Natural killer cell treated with Interleukin-12 subunit alpha and Interleukin-12 subunit beta and Interleukin-15 and Interleukin-18, amount 100 ng/mL, for 72 hours (primary cell): ENCODE data around the gene PITHD1. TPM values are rescaled to one million over a fixed set of nuclear protein-coding genes. Genes with fewer than 3 reads are reported as not detected.
A peak's percentile ranks its signal among the peaks of the same experiment; 100 is the strongest.
"Not testable (repeated sequence)": the region's sequence is repeated elsewhere in the genome, so short reads cannot be mapped to it uniquely, and the experiment has no call there.

Source experiments
- ATAC-seq, 2 donors: fragments of 150-1000 bp; cut with Tn5 transposase in 1 of 2; sonication (Bioruptor Pico), chemical (Tn5 transposase) in 1 of 2; 2 replicates each; pipeline ENCODE4 v1.10.0; 2021
- DNase-seq: peaks from one replicate; pipeline ENCODE4 v3.0.0; 2022; ENCODE audit warnings: low spot score
- H3K27ac Mint-ChIP-seq, 2 donors: 1 replicate in 1 of 2; 2 replicates in 1 of 2; pipeline ENCODE4 v1.8.0; 2022; ENCODE audit warnings: mixed read lengths in 2 of 2, mild to moderate bottlenecking in 1 of 2, moderate library complexity in 1 of 2
- H3K27me3 Mint-ChIP-seq, 2 donors: 1 replicate in 1 of 2; 2 replicates in 1 of 2; pipeline ENCODE4 v1.8.0; 2022; ENCODE audit warnings: mixed read lengths in 2 of 2
- H3K36me3 Mint-ChIP-seq: one replicate; pipeline ENCODE4 v1.8.0; 2022; ENCODE audit warnings: mixed read lengths
- H3K4me1 Mint-ChIP-seq, 2 donors: 1 replicate in 1 of 2; 2 replicates in 1 of 2; pipeline ENCODE4 v1.8.0; 2022; ENCODE audit warnings: low read depth in 2 of 2, mixed read lengths in 2 of 2, mild to moderate bottlenecking in 1 of 2
- H3K4me3 Mint-ChIP-seq: one replicate; pipeline ENCODE4 v1.8.0; 2022; ENCODE audit warnings: mixed read lengths
- H3K9me3 Mint-ChIP-seq: 2 replicates; pipeline ENCODE4 v1.8.0; 2022; ENCODE audit warnings: mixed read lengths
- total RNA-seq, 2 donors: library from RNA; stranded (reverse); gene quantifications; one replicate each; pipeline ENCODE4 v1.2.3, GENCODE V29; 2022

Gene PITHD1
- total RNA-seq, 2 donors from 2014 or later: 68.6 to 77.7 TPM

DNA sequence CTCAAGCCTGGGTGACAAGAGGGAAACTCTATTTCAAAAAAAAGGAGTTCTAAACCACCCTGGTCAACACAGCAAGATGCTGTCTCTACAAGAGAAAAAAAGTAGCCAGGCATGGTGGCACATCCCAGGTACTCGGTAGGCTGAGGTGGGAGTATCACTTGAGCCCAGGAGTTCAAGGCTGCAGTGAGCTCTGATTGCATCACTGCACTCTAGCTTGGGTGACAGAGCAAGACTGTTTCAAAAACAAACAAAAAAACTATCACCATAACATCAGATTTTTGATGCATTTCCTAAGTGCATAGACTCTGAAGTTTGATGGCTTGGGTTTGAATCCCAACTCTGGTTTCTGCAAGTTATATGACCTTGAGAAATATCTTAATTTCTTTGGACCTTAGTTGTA is 25.3 kb upstream of the PITHD1 start:
- no peaks in the 10 kb centered on the region for H3K27me3 Mint-ChIP-seq

DNA sequence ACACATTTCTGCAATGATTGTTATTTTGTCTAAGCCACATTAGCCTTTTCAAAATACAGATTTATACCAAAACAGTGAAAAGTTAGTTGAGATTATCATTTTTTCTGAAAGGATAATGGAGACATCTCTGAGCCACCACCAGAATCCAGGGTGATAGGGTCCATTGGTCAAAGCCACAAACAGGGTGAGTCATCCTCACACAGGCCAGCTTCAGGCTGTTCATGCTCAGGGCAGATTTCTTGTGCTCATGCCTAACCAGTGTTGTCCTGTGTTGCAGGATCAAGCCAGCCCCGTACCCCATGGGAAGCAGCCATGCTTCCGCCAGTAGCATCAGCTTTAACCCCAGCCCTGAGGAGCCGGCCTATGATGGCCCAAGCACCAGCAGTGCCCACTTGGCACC is 21.5 kb upstream of the PITHD1 start:
- H3K27me3 Mint-ChIP-seq: no peaks in the 10 kb centered on the region

More for the DNA sequence above, 25.3 kb upstream of the PITHD1 start:
- DNase-seq: no peak
- Mint-ChIP-seq H3K4me3 (no peak overlapping the region), H3K9me3 (no peaks in the 10 kb centered on the region), H3K4me1 (peaks cover 20 to 24% of the 10 kb centered on the region in 2 donors), H3K36me3 (peaks cover 38% of the 10 kb centered on the region), H3K27ac (no peak overlapping the region)
- ATAC-seq: no peak

DNA sequence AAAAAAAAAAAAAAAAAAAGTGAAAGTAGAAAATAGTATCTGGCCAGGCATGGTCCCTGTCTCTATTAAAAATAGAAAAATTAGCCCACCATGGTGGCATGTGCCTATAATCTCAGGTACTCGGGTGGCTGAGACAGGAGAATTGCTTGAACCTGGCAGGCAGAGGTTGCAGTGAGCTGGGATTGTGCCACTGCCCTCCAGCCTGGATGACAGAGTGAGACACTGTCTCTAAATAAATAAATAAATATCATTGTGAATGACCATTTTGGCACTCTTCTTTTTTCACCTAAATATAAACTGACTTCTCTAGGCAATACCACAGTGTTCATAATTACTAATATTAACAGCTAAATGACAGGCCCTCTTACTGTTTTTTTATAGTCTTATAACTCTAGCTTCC is 20.4 kb upstream of the PITHD1 start:
- DNase-seq (no peak), ATAC-seq (no peak)
- H3K9me3 Mint-ChIP-seq: no peaks in the 10 kb centered on the region
- peaks cover 0 to 3% of the 10 kb centered on the region in 2 donors for H3K4me1 Mint-ChIP-seq
- H3K4me3 Mint-ChIP-seq: no peak overlapping the region
- no peaks in the 10 kb centered on the region for H3K27me3 Mint-ChIP-seq
- peaks cover 29% of the 10 kb centered on the region for H3K36me3 Mint-ChIP-seq
- no peak overlapping the region for H3K27ac Mint-ChIP-seq

More for the DNA sequence above, 21.5 kb upstream of the PITHD1 start:
- DNase-seq (no peak), ATAC-seq (no peak)
- no peak overlapping the region for H3K27ac Mint-ChIP-seq
- H3K36me3 Mint-ChIP-seq: peaks cover 31% of the 10 kb centered on the region
- H3K4me1 Mint-ChIP-seq: peaks cover 0 to 3% of the 10 kb centered on the region in 2 donors
- no peak overlapping the region for H3K4me3 Mint-ChIP-seq
- no peaks in the 10 kb centered on the region for H3K9me3 Mint-ChIP-seq

DNA sequence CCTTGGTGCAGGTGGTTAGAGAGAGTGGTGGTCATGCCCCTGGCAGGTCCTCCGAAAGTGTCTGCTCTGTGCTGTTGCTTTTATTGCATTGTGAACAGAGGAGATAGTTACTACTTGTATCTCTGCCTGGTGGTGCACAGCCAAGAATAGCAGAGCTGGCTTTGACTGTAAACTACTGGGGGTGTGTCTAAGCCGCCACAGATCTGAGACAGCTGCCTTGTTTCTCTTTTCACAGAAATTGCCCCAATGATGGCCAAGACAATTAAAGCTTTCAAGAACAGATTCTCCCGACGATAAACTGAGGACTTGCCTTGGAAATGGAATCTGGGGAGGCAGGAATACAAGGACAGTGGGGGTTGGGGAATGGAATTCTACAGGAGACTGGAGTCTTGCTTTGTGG is 18.9 kb upstream of the PITHD1 start:
- ATAC-seq: no peak
- Mint-ChIP-seq H3K36me3 (peaks cover 17% of the 10 kb centered on the region), H3K27ac (no peak overlapping the region), H3K9me3 (no peaks in the 10 kb centered on the region), H3K4me1 (peaks cover 0 to 3% of the 10 kb centered on the region in 2 donors), H3K4me3 (no peak overlapping the region), H3K27me3 (no peaks in the 10 kb centered on the region)
- DNase-seq: no peak

DNA sequence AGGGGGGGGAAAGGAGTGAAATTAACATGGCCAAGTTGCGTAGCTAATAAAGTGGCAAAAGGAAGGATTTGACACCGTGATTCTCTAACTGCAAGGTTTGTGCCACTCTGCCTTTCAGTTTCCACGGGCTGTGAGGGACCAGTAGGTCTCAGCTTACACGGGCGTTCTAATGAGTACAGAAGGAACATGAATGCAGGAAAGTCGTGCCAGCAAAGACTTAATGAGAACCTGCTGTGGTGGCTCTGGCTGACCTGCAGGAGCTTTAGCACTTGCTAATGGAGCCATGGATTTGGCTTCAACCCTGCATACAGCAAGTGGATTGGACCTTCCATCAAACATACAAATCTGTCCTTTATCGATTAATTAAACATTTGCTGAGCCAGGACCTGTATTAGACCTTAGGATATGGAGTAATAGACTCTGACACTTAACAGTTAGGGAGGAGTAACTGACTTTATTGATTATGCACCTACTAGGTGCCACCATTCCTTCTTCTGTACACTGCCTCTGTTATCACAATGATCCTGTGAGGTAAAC is 15.1 kb upstream of the PITHD1 start:
- Mint-ChIP-seq H3K27me3 (no peaks in the 10 kb centered on the region), H3K27ac (no peak overlapping the region), H3K36me3 (peaks cover 5% of the 10 kb centered on the region), H3K4me3 (no peak overlapping the region), H3K4me1 (peaks cover 0 to 3% of the 10 kb centered on the region in 2 donors), H3K9me3 (no peaks in the 10 kb centered on the region)
- no peak for DNase-seq
- ATAC-seq: no peak

DNA sequence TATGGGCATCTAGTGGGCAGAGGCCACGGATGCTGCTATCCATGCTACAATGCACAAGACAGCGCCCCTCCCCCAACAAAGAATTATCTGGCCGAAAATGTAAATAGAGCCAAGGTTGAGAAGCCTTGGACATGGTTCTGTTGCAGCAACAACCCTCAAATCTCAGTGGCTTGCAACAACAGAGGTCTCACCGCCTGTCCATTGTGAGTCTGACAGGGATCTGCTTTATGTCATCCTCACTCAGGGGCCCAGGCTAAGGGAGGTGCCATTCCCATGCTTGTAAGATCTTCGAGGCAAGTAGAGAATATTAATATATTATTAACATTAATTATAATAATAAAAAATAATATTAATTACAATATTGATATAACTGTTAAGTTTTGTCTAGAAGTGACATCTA is 9.5 kb upstream of the PITHD1 start:
- DNase-seq (no peak), ATAC-seq (no peak)
- Mint-ChIP-seq H3K36me3 (no peaks in the 10 kb centered on the region), H3K27me3 (no peaks in the 10 kb centered on the region), H3K27ac (no peak overlapping the region), H3K4me1 (no peaks in the 10 kb centered on the region), H3K4me3 (no peak overlapping the region), H3K9me3 (no peaks in the 10 kb centered on the region)

DNA sequence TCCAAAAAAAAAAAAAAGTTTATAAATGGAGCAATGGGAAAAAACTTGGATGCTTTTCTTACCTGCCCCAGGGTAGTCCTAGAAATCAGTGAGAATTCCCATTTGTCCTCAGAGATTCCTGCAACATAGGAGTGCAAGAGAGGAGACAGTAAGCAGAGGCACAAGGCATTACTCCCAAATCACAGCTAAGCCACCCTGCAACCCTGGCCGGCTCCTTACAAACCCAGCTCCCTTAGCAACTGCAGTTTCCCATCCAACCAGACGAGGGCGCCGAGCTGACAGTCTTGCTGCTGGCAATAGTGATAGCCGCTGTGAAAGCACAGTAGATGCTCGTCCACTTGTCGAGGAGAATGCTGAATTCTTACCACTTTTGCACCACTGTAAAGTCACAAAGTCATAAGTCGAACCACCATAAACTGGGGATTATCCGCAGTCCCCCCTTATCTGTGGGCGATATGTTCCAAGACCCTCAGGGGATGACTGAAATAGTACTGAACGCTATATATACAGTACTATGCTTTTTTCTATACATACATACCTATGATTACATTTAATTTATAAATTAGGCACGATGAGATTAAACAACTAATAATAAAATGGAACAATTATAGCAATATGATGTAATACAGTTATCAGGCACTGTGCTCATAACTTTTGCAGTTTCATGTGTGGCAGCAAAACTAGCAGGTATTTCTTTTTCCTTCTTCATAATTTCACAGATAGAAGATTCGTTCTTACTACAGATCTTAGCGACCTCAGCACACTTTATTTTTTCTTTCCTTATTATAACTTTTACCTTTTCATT is 6.0 kb upstream of the PITHD1 start:
- DNase-seq (peak; percentile 88), ATAC-seq (peak; percentile 88 to 93)
- no peaks in the 10 kb centered on the region for H3K9me3 Mint-ChIP-seq
- no peaks in the 10 kb centered on the region for H3K27me3 Mint-ChIP-seq
- peaks cover 4 to 7% of the 10 kb centered on the region in 2 donors for H3K4me1 Mint-ChIP-seq
- no peak overlapping the region for H3K27ac Mint-ChIP-seq
- H3K36me3 Mint-ChIP-seq: no peaks in the 10 kb centered on the region
- H3K4me3 Mint-ChIP-seq: no peak overlapping the region

DNA sequence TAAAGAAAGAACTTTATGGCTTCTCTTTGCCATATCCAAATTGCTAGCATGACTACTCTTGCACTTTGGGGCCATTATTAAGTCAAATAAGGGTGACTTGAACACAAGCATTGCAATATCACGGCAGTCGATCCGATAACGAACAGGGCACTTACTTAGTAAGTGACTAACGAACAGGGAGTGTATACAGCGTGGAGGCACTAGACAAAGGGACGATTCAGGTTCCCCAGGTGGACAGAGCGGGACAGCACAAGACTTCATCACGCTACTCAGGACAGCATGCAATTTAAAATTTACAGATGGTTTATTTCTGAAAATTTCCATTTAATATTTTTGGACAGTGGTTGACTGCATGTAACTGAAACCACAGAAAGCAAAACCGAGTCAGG is 5.4 kb upstream of the PITHD1 start:
- H3K4me3 Mint-ChIP-seq: no peak overlapping the region

DNA sequence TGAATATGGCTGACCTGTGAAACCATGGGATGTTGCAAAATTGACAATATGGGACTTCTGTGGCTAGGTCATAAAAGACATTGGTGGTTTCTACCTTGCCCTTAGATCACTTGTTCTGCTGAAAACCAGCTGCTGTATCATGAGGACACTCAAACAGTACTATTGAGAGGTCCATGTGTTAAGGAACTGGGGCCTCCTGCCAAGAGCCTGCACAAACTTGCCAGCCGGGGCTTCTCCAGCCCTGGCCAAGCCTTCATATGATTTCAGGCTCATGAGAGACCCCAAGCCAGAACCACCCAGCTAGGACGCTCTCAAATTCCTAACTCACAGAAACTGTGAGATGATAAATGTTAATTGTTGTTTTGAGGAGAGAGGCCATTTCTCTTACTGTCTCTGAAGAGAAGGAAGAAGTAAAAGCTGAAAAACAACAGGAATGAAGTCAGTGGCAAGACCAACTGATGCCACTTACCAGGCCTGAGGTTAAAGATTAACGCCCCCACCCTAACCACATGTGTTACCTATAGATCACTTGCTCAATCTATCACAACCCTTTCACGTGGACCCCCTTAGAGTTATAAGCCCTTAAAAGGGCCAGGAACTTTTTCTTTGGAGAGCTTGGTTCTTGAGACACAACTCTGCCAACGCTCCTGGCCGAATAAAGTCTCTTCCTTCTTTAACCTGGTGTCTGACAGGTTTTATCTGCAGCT is 3.9 kb upstream of the PITHD1 start:
- no peaks in the 10 kb centered on the region for H3K27me3 Mint-ChIP-seq
- no peak overlapping the region for H3K4me3 Mint-ChIP-seq
- peaks cover 8 to 14% of the 10 kb centered on the region in 2 donors for H3K4me1 Mint-ChIP-seq
- H3K27ac Mint-ChIP-seq: no peak overlapping the region
- no peaks in the 10 kb centered on the region for H3K36me3 Mint-ChIP-seq
- no peaks in the 10 kb centered on the region for H3K9me3 Mint-ChIP-seq
- no peak for DNase-seq
- ATAC-seq: no peak

More for the DNA sequence above, 5.4 kb upstream of the PITHD1 start:
- ATAC-seq: no peak
- DNase-seq: no peak
- Mint-ChIP-seq H3K9me3 (no peaks in the 10 kb centered on the region), H3K4me1 (peaks cover 4 to 7% of the 10 kb centered on the region in 2 donors), H3K27me3 (no peaks in the 10 kb centered on the region), H3K36me3 (no peaks in the 10 kb centered on the region), H3K27ac (no peak overlapping the region)

DNA sequence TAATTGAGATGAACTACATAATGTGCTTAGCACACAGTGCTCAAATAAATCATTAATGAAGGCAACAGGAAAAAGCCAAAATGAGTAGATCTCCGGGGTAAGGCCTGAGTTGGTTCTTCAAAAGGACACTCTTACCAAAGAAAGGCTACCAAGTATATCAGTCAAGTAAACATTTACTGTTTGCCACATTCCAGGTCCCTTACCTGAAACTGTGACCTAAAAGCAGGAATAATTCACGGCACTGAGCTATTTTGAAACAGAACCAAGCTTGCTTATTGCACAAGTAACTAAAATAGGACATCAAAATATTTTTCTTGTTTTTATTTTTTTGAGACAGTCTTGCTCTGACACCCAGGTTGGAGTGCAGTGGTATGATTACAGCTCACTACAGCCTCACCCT is 2.0 kb upstream of the PITHD1 start:
- Mint-ChIP-seq H3K4me1 (peaks cover 19 to 23% of the 10 kb centered on the region in 2 donors), H3K36me3 (no peaks in the 10 kb centered on the region), H3K9me3 (no peaks in the 10 kb centered on the region), H3K27me3 (no peaks in the 10 kb centered on the region), H3K4me3 (no peak overlapping the region), H3K27ac (no peak overlapping the region)
- ATAC-seq: no peak
- no peak for DNase-seq

DNA sequence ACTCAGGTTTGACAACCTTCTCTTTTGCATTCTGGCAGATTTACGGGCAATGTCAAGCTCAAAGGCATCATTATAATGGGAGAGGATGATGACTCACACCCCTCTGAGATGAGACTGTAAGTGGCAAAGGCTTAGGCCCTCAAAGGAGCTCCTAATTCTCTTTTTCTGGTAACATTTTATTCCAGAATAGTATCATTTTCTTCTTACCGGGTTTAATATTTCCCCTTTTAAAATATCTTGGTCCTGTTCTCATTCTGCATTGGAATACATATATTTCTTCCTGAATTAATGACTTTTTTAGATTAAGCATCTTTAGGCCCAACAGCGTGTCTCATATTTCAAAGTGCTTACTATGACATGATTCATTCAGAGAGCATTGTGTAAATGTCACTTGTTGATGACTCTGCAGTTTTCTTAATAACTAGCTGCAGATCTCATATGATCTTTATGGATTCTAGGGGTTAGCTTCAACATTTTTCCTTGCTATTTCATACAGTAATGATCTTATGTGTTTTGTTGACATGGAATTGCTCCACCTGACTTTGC is 1.7 kb downstream of the PITHD1 start:
- H3K27me3 Mint-ChIP-seq: no peaks in the 10 kb centered on the region
- peak overlapping the region; percentile 88 for H3K4me3 Mint-ChIP-seq
- H3K36me3 Mint-ChIP-seq: peaks cover 4% of the 10 kb centered on the region
- H3K4me1 Mint-ChIP-seq: peaks cover 15 to 20% of the 10 kb centered on the region in 2 donors
- DNase-seq: no peak
- H3K27ac Mint-ChIP-seq: peak overlapping the region; percentile 74 to 80
- H3K9me3 Mint-ChIP-seq: no peaks in the 10 kb centered on the region
- no peak for ATAC-seq

DNA sequence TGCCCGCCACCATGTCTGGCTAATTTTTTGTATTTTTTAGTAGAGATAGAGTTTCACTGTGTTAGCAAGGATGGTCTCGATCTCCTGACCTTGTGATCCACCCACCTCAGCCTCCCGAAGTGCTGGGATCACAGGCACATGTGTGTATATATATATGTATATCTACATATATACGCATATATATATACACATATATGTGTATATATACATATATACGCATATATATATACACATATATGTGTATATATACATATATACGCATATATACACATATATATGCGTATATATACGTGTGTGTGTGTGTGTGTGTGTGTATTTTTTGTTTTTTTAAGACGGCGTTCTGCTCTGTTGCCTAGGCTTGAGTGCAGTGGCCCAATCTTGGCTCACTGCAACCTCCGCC is 4.9 kb downstream of the PITHD1 start:
- ATAC-seq, DNase-seq, H3K27ac Mint-ChIP-seq, H3K9me3 Mint-ChIP-seq, H3K4me3 Mint-ChIP-seq, H3K27me3 Mint-ChIP-seq: not testable (repeated sequence)
- Mint-ChIP-seq H3K36me3 (peaks cover 27% of the 10 kb centered on the region), H3K4me1 (peaks cover 15 to 21% of the 10 kb centered on the region in 2 donors)

DNA sequence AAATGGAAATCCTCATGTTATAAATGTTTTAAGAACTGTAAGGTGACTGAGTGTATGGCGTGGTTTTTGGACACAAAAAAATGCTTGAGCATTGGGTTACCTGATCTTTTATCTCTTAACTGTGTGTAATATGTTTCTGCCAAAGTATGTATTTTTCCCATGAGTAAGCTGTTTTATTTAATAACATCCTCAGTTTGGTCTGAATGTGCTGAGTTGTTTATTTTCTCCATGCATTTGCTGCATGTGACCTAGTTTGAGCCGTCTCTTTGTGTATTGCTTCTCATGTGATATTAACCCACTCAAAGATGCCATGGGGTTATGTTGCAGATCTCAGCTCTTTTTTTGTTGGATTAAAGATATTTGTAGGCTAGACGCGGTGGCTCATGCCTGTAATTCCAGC is 6.6 kb downstream of the PITHD1 start:
- no peaks in the 10 kb centered on the region for H3K27me3 Mint-ChIP-seq
- no peak for ATAC-seq
- H3K27ac Mint-ChIP-seq: no peak overlapping the region
- H3K4me3 Mint-ChIP-seq: no peak overlapping the region
- H3K4me1 Mint-ChIP-seq: peaks cover 6 to 14% of the 10 kb centered on the region in 2 donors
- DNase-seq: no peak
- no peaks in the 10 kb centered on the region for H3K9me3 Mint-ChIP-seq
- peaks cover 28% of the 10 kb centered on the region for H3K36me3 Mint-ChIP-seq

DNA sequence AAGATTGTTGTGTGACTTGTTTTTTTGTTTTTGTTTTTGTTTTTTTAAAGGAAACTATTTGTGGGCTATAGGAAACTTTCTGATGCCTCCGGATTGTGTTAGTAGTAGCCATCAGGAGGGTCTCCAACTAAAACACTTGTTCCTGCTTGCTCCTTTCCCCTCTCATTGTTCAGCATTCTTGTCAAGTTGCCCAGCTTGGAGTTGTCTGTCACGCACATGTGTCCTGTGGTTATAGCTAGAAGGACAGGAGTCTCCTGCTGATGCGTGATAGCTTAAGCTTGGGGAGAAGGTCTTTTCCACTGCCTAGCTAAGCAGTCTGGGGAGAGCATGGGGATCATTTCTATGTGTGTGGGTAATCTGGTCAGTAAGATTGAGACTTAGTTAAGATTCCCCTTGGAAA is 9.5 kb downstream of the PITHD1 start:
- no peak overlapping the region for H3K27ac Mint-ChIP-seq
- no peak for DNase-seq
- peaks cover 16 to 25% of the 10 kb centered on the region in 2 donors for H3K4me1 Mint-ChIP-seq
- ATAC-seq: no peak
- H3K36me3 Mint-ChIP-seq: peaks cover 28% of the 10 kb centered on the region
- H3K27me3 Mint-ChIP-seq: no peaks in the 10 kb centered on the region
- no peak overlapping the region for H3K4me3 Mint-ChIP-seq
- no peaks in the 10 kb centered on the region for H3K9me3 Mint-ChIP-seq
